K562 (cell line): ENCODE data around the gene ULK1. TPM values are rescaled to one million over a fixed set of nuclear protein-coding genes. Genes with fewer than 3 reads are reported as not detected.
A peak's percentile ranks its signal among the peaks of the same experiment; 100 is the strongest.

ENCODE experiments used
- ATAC-seq: fragments of 200-7000 bp; cut with Tn5 transposase; 3 replicates; pipeline ENCODE4 v1.9.1; 2020; ENCODE audit warnings: moderate library complexity
- BruUV-seq: library from RNA; stranded (reverse); fragments of 400-500 nt; replicated peaks from 2 replicates; lab custom pipeline; 2021; lab: Mats Ljungman, UMichigan
- CTCF ChIA-PET: fragments of 300-600 bp; formaldehyde crosslinking; extraction: SDS; loops from one replicate; lab custom pipeline; 2021; ENCODE audit warnings: low intra/inter-chr PET ratio; lab: Yijun Ruan, JAX
- POLR2A ChIA-PET: fragments of 300-600, 350-650 bp; sonication (Branson Sonifier 250); formaldehyde crosslinking; extraction: SDS; loops from one replicate; lab custom pipeline; 2021; ENCODE audit warnings: antibody characterized with exemption, inconsistent platforms; lab: Yijun Ruan, JAX
- DNase-seq, 4 experiments: peaks; one replicate each; pipeline versions ENCODE4 v3.0.0 to v3.0.0-alpha.2; 2011 to 2018; ENCODE audit warnings: low spot score in 3 of 4, mixed read lengths in 3 of 4; ENCODE audit errors: extremely low read depth in 1 of 4
- FAIRE-seq: peaks from 2 replicates; lab custom pipeline; 2011; peaks lifted over from hg19 to GRCh38; lab: Jason Lieb, UNC
- H2AFZ ChIP-seq: 2 replicates; pipeline ENCODE4 v1.6.0; 2011; ENCODE audit warnings: low read depth, low read length, control low read depth, inconsistent platforms
- H3K27ac ChIP-seq: fragments of 200-600 bp; 3 replicates; pipeline ENCODE4 v1.8.0; 2011; ENCODE audit warnings: low read depth, mild to moderate bottlenecking, control low read depth, inconsistent platforms, low read length, moderate library complexity, mixed read lengths; ENCODE audit errors: extremely low read depth
- H3K27me3 ChIP-seq, 2 experiments: fragments of 300-600 bp in 1 of 2; 2 replicates in 1 of 2; 3 replicates in 1 of 2; pipeline versions ENCODE4 v1.6.0 to v1.8.0; 2011; ENCODE audit warnings: inconsistent platforms in 2 of 2, low read length in 2 of 2, mild to moderate bottlenecking in 1 of 2, mixed read lengths in 1 of 2, moderate library complexity in 1 of 2; ENCODE audit not compliant: control insufficient read depth in 2 of 2, insufficient read depth in 2 of 2
- H3K36me3 ChIP-seq: fragments of 300-600 bp; 3 replicates; pipeline ENCODE4 v1.8.0; 2011; ENCODE audit warnings: mild to moderate bottlenecking, low read length, inconsistent platforms; ENCODE audit not compliant: control insufficient read depth, insufficient read depth
- H3K4me1 ChIP-seq, 2 experiments: fragments of 200-600 bp in 1 of 2; replicated peaks in 1 of 2; 2 replicates in 1 of 2; 3 replicates in 1 of 2; pipeline versions ENCODE4 v1.5.1 to v1.8.0; 2011; ENCODE audit warnings: inconsistent platforms in 2 of 2, low read length in 2 of 2, mild to moderate bottlenecking in 1 of 2, mixed read lengths in 1 of 2, moderate library complexity in 1 of 2; ENCODE audit not compliant: control insufficient read depth in 2 of 2, insufficient read depth in 2 of 2
- H3K4me2 ChIP-seq: 2 replicates; pipeline ENCODE4 v1.6.1; 2011; ENCODE audit warnings: low read length, control low read depth, inconsistent platforms, mixed read lengths; ENCODE audit not compliant: insufficient read depth
- H3K4me3 ChIP-seq: fragments of 200-600 bp; sonication (generic), shearing (Covaris generic); 2 replicates; pipeline ENCODE4 v1.5.1; 2016; ENCODE audit warnings: control low read depth, inconsistent platforms
- H3K79me2 ChIP-seq: fragments of 200-600 bp; 3 replicates; pipeline ENCODE4 v1.8.0; 2011; ENCODE audit warnings: low read length, inconsistent platforms; ENCODE audit not compliant: control insufficient read depth, insufficient read depth
- H3K9ac ChIP-seq, 2 experiments: 2 replicates each; pipeline versions ENCODE4 v1.6.0 to v1.6.1; 2011; ENCODE audit warnings: low read depth in 2 of 2, low read length in 2 of 2, control low read depth in 1 of 2, inconsistent platforms in 1 of 2, mild to moderate bottlenecking in 1 of 2, mixed read lengths in 1 of 2; ENCODE audit not compliant: insufficient read depth in 1 of 2
- H3K9me1 ChIP-seq: one replicate; pipeline ENCODE4 v1.6.0; 2011; ENCODE audit warnings: inconsistent platforms, mild to moderate bottlenecking, low read length, moderate library complexity; ENCODE audit not compliant: control insufficient read depth, insufficient read depth
- H3K9me3 ChIP-seq: replicated peaks from 2 replicates; pipeline ENCODE4 v1.5.1; 2011; ENCODE audit warnings: low read depth, low read length, inconsistent platforms; ENCODE audit not compliant: control insufficient read depth, insufficient read depth
- H4K20me1 ChIP-seq: replicated peaks from 2 replicates; pipeline ENCODE4 v1.6.1; 2011; ENCODE audit warnings: low read length, inconsistent platforms, mixed read lengths; ENCODE audit not compliant: control insufficient read depth, insufficient read depth
- ELF4 ChIP-seq: fragments of 450-650 bp; formaldehyde crosslinking; IDR thresholded peaks from 2 replicates; pipeline ENCODE4 v1.4.0; 2022; ENCODE audit warnings: missing genetic modification characterization
- HBP1 ChIP-seq: fragments of 450-650 bp; formaldehyde crosslinking; IDR thresholded peaks from 2 replicates; pipeline ENCODE4 v1.4.0; 2022; ENCODE audit warnings: missing genetic modification characterization
- MECOM ChIP-seq: fragments of 250-450 bp; sonication (Bioruptor Pico); IDR thresholded peaks from 2 replicates; pipeline ENCODE4 v1.8.0; 2022; ENCODE audit warnings: inconsistent platforms
- MTA2 ChIP-seq: fragments of 450-650 bp; IDR thresholded peaks from 2 replicates; pipeline ENCODE4 v1.6.1; 2016; ENCODE audit warnings: low read depth
- MXD1 ChIP-seq: fragments of 250-450 bp; sonication (Bioruptor Pico); IDR thresholded peaks from 2 replicates; pipeline ENCODE4 v1.8.0; 2021; ENCODE audit warnings: borderline replicate concordance, mild to moderate bottlenecking, moderate library complexity; ENCODE audit not compliant: poor library complexity, severe bottlenecking
- OTX1 ChIP-seq: fragments of 450-650 bp; formaldehyde crosslinking; IDR thresholded peaks from 2 replicates; pipeline ENCODE4 v1.4.0; 2022; ENCODE audit warnings: mild to moderate bottlenecking
- PHF20 ChIP-seq: fragments of 450-650 bp; IDR thresholded peaks from 2 replicates; pipeline ENCODE4 v1.6.1; 2018; ENCODE audit not compliant: partially characterized antibody
- POLR2B ChIP-seq: fragments of 450-650 bp; IDR thresholded peaks from 2 replicates; pipeline ENCODE4 v1.6.1; 2018; ENCODE audit warnings: low read depth; ENCODE audit not compliant: partially characterized antibody
- POU5F1 ChIP-seq: fragments of 150-350 bp; IDR thresholded peaks from 2 replicates; pipeline ENCODE4 v1.6.1; 2014; ENCODE audit warnings: borderline replicate concordance, low read length, low read depth, mild to moderate bottlenecking; ENCODE audit not compliant: partially characterized antibody
- STAT5B ChIP-seq: fragments of 250-450 bp; sonication (Bioruptor Pico); IDR thresholded peaks from 2 replicates; pipeline ENCODE4 v1.8.0; 2021; ENCODE audit warnings: mild to moderate bottlenecking, inconsistent platforms
- ZNF232 ChIP-seq: sonication (generic); formaldehyde crosslinking; IDR thresholded peaks from 2 replicates; pipeline ENCODE4 v1.8.0; 2022; ENCODE audit warnings: mild to moderate bottlenecking, missing genetic modification reagents
- ZNF407 ChIP-seq: fragments of 450-650 bp; IDR thresholded peaks from 2 replicates; pipeline ENCODE4 v1.6.1; 2016; ENCODE audit warnings: low read depth
- WGBS: fragments of 100-300 bp; shearing (Covaris generic); methylation state at CpG from one replicate; pipeline ENCODE4 v1.1.6; 2016; ENCODE audit warnings: low coverage, mixed read lengths; ENCODE audit not compliant: insufficient coverage; ENCODE audit errors: missing lambda C conversion rate; 5-methylcytosine and 5-hydroxymethylcytosine counted together
- in situ Hi-C: fragments of 300-500 bp; cut with MboI; formaldehyde crosslinking; loops from 4 replicates; pipeline ENCODE4 v1.15.0; 2018; ENCODE audit warnings: inconsistent platforms, mixed read lengths
- intact Hi-C: fragments of 100-400 bp; cut with micrococcal nuclease; formaldehyde crosslinking; loops from 2 replicates; pipeline ENCODE4 v1.14.2; 2022
- polyA plus RNA-seq, 8 experiments: library from polyadenylated mRNA; depleted of rRNA in 4 of 8; stranded (reverse) in 5 of 8; unstranded in 3 of 8; fragments of >200 nt; fragmentation: Nextera tagmentation in 2 of 8; fragmentation: Illumina TruSeq in 1 of 8; extraction: Ambion mirVana in 2 of 8; extraction: Trizol in 1 of 8; gene quantifications; 2 replicates each; pipeline versions ENCODE4 v1.2.1 to v1.2.3, GENCODE V29; 2011 to 2014; ENCODE audit warnings: inconsistent platforms in 1 of 8, missing spikeins in 1 of 8
- total RNA-seq, 7 experiments: library from RNA; depleted of rRNA in 6 of 7; stranded (reverse); fragments of >200 nt in 6 of 7; fragmentation: Illumina TruSeq in 2 of 7; extraction: Trizol in 2 of 7; gene quantifications; 2 replicates each; pipeline versions ENCODE4 v1.2.1 to v1.2.3, GENCODE V29; 2011 to 2021; ENCODE audit warnings: low replicate concordance in 1 of 7

The ULK1 gene
- total and polyA plus RNA-seq, 9 of the 15 experiments (the other 6 are each of a cell fraction or from before 2014, with no cell fraction given), result 0.15 to 29.4 (median 2.5) TPM

- no TSS peak for BruUV-seq
- Histone ChIP-seq H3K4me1 (peaks cover 13 to 67% of the 10 kb centered on the region in 2 experiments; a peak in 4 of 5 replicates), H3K36me3 (no peaks in the 10 kb centered on the region), H3K27ac (no peak overlapping the region), H3K9me3 (no peaks in the 10 kb centered on the region), H3K9me1 (no peaks in the 10 kb centered on the region), H3K9ac (no peak overlapping the region), H3K79me2 (no peaks in the 10 kb centered on the region), H3K4me3 (no peak overlapping the region), H2AFZ (no peak overlapping the region), H3K4me2 (no peak overlapping the region), H3K27me3 (no peaks in the 10 kb centered on the region), H4K20me1 (no peaks in the 10 kb centered on the region)
- intact Hi-C loops (no loop called here), in situ Hi-C loops (no loop called here)
- ATAC-seq (no peak), DNase-seq (no peak), FAIRE-seq (no peak)
- WGBS, result 66% methylated on average over 10 of the region's 10 CpGs
- POLR2A ChIA-PET, result interaction anchor here (0.7 kb wide), 1 partner anchor 291 kb away, joined by 4 read pairs; no protein-coding TSS in a partner anchor
- CTCF ChIA-PET, result no interaction called here
- TF ChIP-seq ZNF232 (CRISPR knock-in tag) (no peak), MECOM (CRISPR knock-in tag) (no peak), ELF4 (CRISPR knock-in tag) (0 out of 2 replicates have a peak, but pooled peaks have one; percentile 20), STAT5B (CRISPR knock-in tag) (no peak), PHF20 (peak; percentile 43), POU5F1 (no peak), POLR2B (peak; percentile 46), MXD1 (CRISPR knock-in tag) (no peak), ZNF407 (peak; percentile 53; the same call in 1 of the 2 replicates), MTA2 (no peak), OTX1 (CRISPR knock-in tag) (no peak), HBP1 (CRISPR knock-in tag) (peak; percentile 31; the same call in 1 of the 2 replicates)
Measured at GRCh38 chr12:131856366-131857097, 37.9 kb upstream of the ULK1 start.
